Measurements from ENCODE around the gene CEP152.

Gene CEP152

GRCh38 chr15:48708641-48709040 is 102.2 kb downstream of the CEP152 start:
- H3K36me3 ChIP-seq (ENCODE audit: control insufficient read depth in 2 of 2, insufficient read depth in 1 of 2, low read length in 2 of 2) = no peaks in the 10 kb centered on the region
- TF ChIP-seq ZNF707 (tag by site-specific recombination; IDR thresholded peaks at IDR 0.05) (no peak), ZNF274 (IDR thresholded peaks at IDR 0.05; ENCODE audit: low read length) (no peak), ZNF274 (tag by site-specific recombination; IDR thresholded peaks at IDR 0.05; ENCODE audit: borderline replicate concordance) (no peak), ZBTB8A (tag by site-specific recombination; IDR thresholded peaks at IDR 0.05) (no peak), ZNF175 (tag by site-specific recombination; IDR thresholded peaks at IDR 0.05) (no peak), ZNF280C (tag by site-specific recombination; IDR thresholded peaks at IDR 0.05) (no peak), ZNF48 (tag by site-specific recombination; IDR thresholded peaks at IDR 0.05) (no peak), ZNF776 (tag by site-specific recombination; IDR thresholded peaks at IDR 0.05; ENCODE audit: borderline replicate concordance) (no peak), ZNF132 (tag by site-specific recombination; IDR thresholded peaks at IDR 0.05; ENCODE audit: borderline replicate concordance) (no peak), ZFP41 (tag by site-specific recombination; IDR thresholded peaks at IDR 0.05; ENCODE audit: borderline replicate concordance) (no peak), ZNF624 (tag by site-specific recombination; IDR thresholded peaks at IDR 0.05) (no peak), ZNF311 (tag by site-specific recombination; IDR thresholded peaks at IDR 0.05; ENCODE audit: borderline replicate concordance) (no peak)
- TF ChIP-seq, protein P1, sequence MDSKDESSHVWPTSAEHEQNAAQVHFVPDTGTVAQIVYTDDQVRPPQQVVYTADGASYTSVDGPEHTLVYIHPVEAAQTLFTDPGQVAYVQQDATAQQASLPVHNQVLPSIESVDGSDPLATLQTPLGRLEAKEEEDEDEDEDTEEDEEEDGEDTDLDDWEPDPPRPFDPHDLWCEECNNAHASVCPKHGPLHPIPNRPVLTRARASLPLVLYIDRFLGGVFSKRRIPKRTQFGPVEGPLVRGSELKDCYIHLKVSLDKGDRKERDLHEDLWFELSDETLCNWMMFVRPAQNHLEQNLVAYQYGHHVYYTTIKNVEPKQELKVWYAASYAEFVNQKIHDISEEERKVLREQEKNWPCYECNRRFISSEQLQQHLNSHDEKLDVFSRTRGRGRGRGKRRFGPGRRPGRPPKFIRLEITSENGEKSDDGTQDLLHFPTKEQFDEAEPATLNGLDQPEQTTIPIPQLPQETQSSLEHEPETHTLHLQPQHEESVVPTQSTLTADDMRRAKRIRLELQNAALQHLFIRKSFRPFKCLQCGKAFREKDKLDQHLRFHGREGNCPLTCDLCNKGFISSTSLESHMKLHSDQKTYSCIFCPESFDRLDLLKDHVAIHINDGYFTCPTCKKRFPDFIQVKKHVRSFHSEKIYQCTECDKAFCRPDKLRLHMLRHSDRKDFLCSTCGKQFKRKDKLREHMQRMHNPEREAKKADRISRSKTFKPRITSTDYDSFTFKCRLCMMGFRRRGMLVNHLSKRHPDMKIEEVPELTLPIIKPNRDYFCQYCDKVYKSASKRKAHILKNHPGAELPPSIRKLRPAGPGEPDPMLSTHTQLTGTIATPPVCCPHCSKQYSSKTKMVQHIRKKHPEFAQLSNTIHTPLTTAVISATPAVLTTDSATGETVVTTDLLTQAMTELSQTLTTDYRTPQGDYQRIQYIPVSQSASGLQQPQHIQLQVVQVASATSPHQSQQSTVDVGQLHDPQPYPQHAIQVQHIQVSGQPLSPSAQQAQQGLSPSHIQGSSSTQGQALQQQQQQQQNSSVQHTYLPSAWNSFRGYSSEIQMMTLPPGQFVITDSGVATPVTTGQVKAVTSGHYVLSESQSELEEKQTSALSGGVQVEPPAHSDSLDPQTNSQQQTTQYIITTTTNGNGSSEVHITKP (tag by site-specific recombination; IDR thresholded peaks at IDR 0.05) = no peak
- no peak overlapping the region for H3K4me3 ChIP-seq (ENCODE audit: low read depth, low read length)
- no peak overlapping the region for H3K27ac ChIP-seq (ENCODE audit: extremely low read depth, low read depth, low read length)
- POLR2A ChIA-PET = interaction anchor here (0.6 kb wide), 1 partner anchor 1740 kb away, joined by 3 read pairs; no protein-coding TSS in a partner anchor
- CTCF ChIA-PET = no interaction called here
- H3K4me1 ChIP-seq (ENCODE audit: control insufficient read depth, insufficient read depth, low read length) = no peaks in the 10 kb centered on the region
- H3K9me3 ChIP-seq (ENCODE audit: control insufficient read depth, insufficient read depth, low read depth, low read length) = no peaks in the 10 kb centered on the region

- ChIA-PET CTCF (no interaction called here), POLR2A (no interaction called here)
- Histone ChIP-seq H3K4me1 (ENCODE audit: control insufficient read depth, insufficient read depth, low read length) (no peaks in the 10 kb centered on the region), H3K4me3 (ENCODE audit: low read depth, low read length) (no peak overlapping the region), H3K27ac (ENCODE audit: extremely low read depth, low read depth, low read length) (no peak overlapping the region), H3K36me3 (ENCODE audit: control insufficient read depth in 2 of 2, insufficient read depth in 1 of 2, low read length in 2 of 2) (no peaks in the 10 kb centered on the region), H3K9me3 (ENCODE audit: control insufficient read depth, insufficient read depth, low read depth, low read length) (no peaks in the 10 kb centered on the region)
- TF ChIP-seq, protein P2, sequence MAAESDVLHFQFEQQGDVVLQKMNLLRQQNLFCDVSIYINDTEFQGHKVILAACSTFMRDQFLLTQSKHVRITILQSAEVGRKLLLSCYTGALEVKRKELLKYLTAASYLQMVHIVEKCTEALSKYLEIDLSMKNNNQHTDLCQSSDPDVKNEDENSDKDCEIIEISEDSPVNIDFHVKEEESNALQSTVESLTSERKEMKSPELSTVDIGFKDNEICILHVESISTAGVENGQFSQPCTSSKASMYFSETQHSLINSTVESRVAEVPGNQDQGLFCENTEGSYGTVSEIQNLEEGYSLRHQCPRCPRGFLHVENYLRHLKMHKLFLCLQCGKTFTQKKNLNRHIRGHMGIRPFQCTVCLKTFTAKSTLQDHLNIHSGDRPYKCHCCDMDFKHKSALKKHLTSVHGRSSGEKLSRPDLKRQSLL (tag by site-specific recombination; IDR thresholded peaks at IDR 0.05) = no peak
- no peak for TF ChIP-seq ZNF223 (tag by site-specific recombination; IDR thresholded peaks at IDR 0.05)
- TF ChIP-seq SP2 (tag by site-specific recombination; IDR thresholded peaks at IDR 0.05) = no peak
- TF ChIP-seq ZNF19 (tag by site-specific recombination; IDR thresholded peaks at IDR 0.05; ENCODE audit: low read depth) = no peak
- no peak for TF ChIP-seq HOXC10 (CRISPR knock-in tag; IDR thresholded peaks at IDR 0.05)
- TF ChIP-seq ZNF768 (tag by site-specific recombination; IDR thresholded peaks at IDR 0.05) = no peak
- no peak for TF ChIP-seq ZNF510 (tag by site-specific recombination; IDR thresholded peaks at IDR 0.05; ENCODE audit: insufficient replicate concordance)
- no peak for TF ChIP-seq ZNF623 (tag by site-specific recombination; IDR thresholded peaks at IDR 0.05)
- TF ChIP-seq, protein P3, sequence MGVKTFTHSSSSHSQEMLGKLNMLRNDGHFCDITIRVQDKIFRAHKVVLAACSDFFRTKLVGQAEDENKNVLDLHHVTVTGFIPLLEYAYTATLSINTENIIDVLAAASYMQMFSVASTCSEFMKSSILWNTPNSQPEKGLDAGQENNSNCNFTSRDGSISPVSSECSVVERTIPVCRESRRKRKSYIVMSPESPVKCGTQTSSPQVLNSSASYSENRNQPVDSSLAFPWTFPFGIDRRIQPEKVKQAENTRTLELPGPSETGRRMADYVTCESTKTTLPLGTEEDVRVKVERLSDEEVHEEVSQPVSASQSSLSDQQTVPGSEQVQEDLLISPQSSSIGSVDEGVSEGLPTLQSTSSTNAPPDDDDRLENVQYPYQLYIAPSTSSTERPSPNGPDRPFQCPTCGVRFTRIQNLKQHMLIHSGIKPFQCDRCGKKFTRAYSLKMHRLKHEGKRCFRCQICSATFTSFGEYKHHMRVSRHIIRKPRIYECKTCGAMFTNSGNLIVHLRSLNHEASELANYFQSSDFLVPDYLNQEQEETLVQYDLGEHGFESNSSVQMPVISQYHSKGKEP (tag by site-specific recombination; IDR thresholded peaks at IDR 0.05) = no peak
- TF ChIP-seq ZNF610 (tag by site-specific recombination; IDR thresholded peaks at IDR 0.05; ENCODE audit: borderline replicate concordance) = no peak
- no peak for TF ChIP-seq ZNF777 (tag by site-specific recombination; IDR thresholded peaks at IDR 0.05; ENCODE audit: borderline replicate concordance)
- TF ChIP-seq ZFP41 (tag by site-specific recombination; IDR thresholded peaks at IDR 0.05; ENCODE audit: borderline replicate concordance) = no peak
- TF ChIP-seq ZFP37 (tag by site-specific recombination; IDR thresholded peaks at IDR 0.05) = no peak
- no peak for TF ChIP-seq ZNF670 (tag by site-specific recombination; IDR thresholded peaks at IDR 0.05; ENCODE audit: low read depth)
- no peak for TF ChIP-seq ZNF621 (tag by site-specific recombination; IDR thresholded peaks at IDR 0.05)
- no peak for TF ChIP-seq GLIS1 (tag by site-specific recombination; IDR thresholded peaks at IDR 0.05)
- no peak for TF ChIP-seq ZNF354C (tag by site-specific recombination; IDR thresholded peaks at IDR 0.05; ENCODE audit: borderline replicate concordance, low read depth)
These were observed 105.5 kb downstream of the CEP152 start for GRCh38 chr15:48705381-48705780.

Measured in HEK293 (cell line).